BE2C (cell line): ENCODE data around the gene ERBIN.

Experiments
- DNase-seq: peaks from one replicate; pipeline ENCODE4 v3.0.0-alpha.2; 2020
- H3K27me3 ChIP-seq: fragments of 250-450 bp; sonication (Bioruptor Pico); 2 replicates; pipeline ENCODE4 v1.5.1; 2020; ENCODE audit warnings: mild to moderate bottlenecking
- H3K36me3 ChIP-seq: fragments of 250-450 bp; sonication (Bioruptor Pico); 2 replicates; pipeline ENCODE4 v1.5.1; 2020; ENCODE audit warnings: mild to moderate bottlenecking
- H3K4me1 ChIP-seq: fragments of 250-450 bp; sonication (Bioruptor Pico); 2 replicates; pipeline ENCODE4 v1.5.1; 2020
- H3K4me3 ChIP-seq: 2 replicates; pipeline ENCODE4 v1.5.1; 2011; ENCODE audit warnings: low read depth, low read length
- H3K9me3 ChIP-seq: fragments of 250-450 bp; sonication (Bioruptor Pico); 2 replicates; pipeline ENCODE4 v1.5.1; 2020
- CTCF ChIP-seq: IDR thresholded peaks from 2 replicates; pipeline ENCODE4 v1.5.1; 2012; ENCODE audit warnings: mild to moderate bottlenecking, low read depth, low read length

ERBIN gene

GRCh38 chr5:65984098-65984885, 57.9 kb downstream of the ERBIN start:
- H3K9me3 ChIP-seq = no peaks in the 10 kb centered on the region
- H3K4me3 ChIP-seq = no peak overlapping the region
- no peaks in the 10 kb centered on the region for H3K27me3 ChIP-seq
- no peak for TF ChIP-seq CTCF
- no peaks in the 10 kb centered on the region for H3K4me1 ChIP-seq
- no peaks in the 10 kb centered on the region for H3K36me3 ChIP-seq
- DNase-seq = no peak

GRCh38 chr5:65986050-65986451, 59.7 kb downstream of the ERBIN start:
- TF ChIP-seq CTCF = no peak
- DNase-seq = no peak
- H3K27me3 ChIP-seq = no peaks in the 10 kb centered on the region

GRCh38 chr5:65986796-65987195, 60.4 kb downstream of the ERBIN start:
- Histone ChIP-seq H3K4me3 (no peak overlapping the region), H3K36me3 (no peaks in the 10 kb centered on the region), H3K27me3 (no peaks in the 10 kb centered on the region), H3K4me1 (no peaks in the 10 kb centered on the region), H3K9me3 (no peaks in the 10 kb centered on the region)
- TF ChIP-seq CTCF = no peak
- DNase-seq = no peak

More at GRCh38 chr5:65986050-65986451, 59.7 kb downstream of the ERBIN start:
- H3K4me3 ChIP-seq = no peak overlapping the region
- H3K4me1 ChIP-seq = no peaks in the 10 kb centered on the region
- H3K36me3 ChIP-seq = no peaks in the 10 kb centered on the region
- H3K9me3 ChIP-seq = no peaks in the 10 kb centered on the region

GRCh38 chr5:65987982-65988381, 61.6 kb downstream of the ERBIN start:
- no peaks in the 10 kb centered on the region for H3K9me3 ChIP-seq
- H3K36me3 ChIP-seq = no peaks in the 10 kb centered on the region
- no peak for DNase-seq
- no peak for TF ChIP-seq CTCF
- no peaks in the 10 kb centered on the region for H3K27me3 ChIP-seq
- no peak overlapping the region for H3K4me3 ChIP-seq
- H3K4me1 ChIP-seq = no peaks in the 10 kb centered on the region

GRCh38 chr5:65989158-65989557, 62.8 kb downstream of the ERBIN start:
- no peaks in the 10 kb centered on the region for H3K27me3 ChIP-seq
- no peak overlapping the region for H3K4me3 ChIP-seq
- H3K36me3 ChIP-seq = no peaks in the 10 kb centered on the region
- DNase-seq = no peak
- no peaks in the 10 kb centered on the region for H3K9me3 ChIP-seq
- TF ChIP-seq CTCF = no peak
- H3K4me1 ChIP-seq = no peaks in the 10 kb centered on the region

- no peaks in the 10 kb centered on the region for H3K9me3 ChIP-seq
- no peak overlapping the region for H3K4me3 ChIP-seq
- no peak for DNase-seq
- H3K4me1 ChIP-seq = no peaks in the 10 kb centered on the region
- TF ChIP-seq CTCF = no peak
- H3K27me3 ChIP-seq = no peaks in the 10 kb centered on the region
- no peaks in the 10 kb centered on the region; the same call in 1 of the 2 replicates for H3K36me3 ChIP-seq
Observed at GRCh38 chr5:65992630-65993029, 66.3 kb downstream of the ERBIN start.
